ENCODE results near the gene KCNJ16. TPM values are rescaled to one million over a fixed set of nuclear protein-coding genes. Genes with fewer than 3 reads are reported as not detected.
A peak's percentile ranks its signal among the peaks of the same experiment; 100 is the strongest.

KCNJ16 gene
- total and polyA plus RNA-seq, 9 of the 15 experiments (the other 6 are each of a cell fraction or from before 2014, with no cell fraction given) = 0.01 to 0.75 (median 0.07) TPM; not detected in 4

- ChIA-PET POLR2A (interaction anchor here (1.3 kb wide), 1 partner anchor 10 kb away, joined by 3 read pairs; no protein-coding TSS in a partner anchor), CTCF (ENCODE audit: low intra/inter-chr PET ratio) (no interaction called here)
- Histone ChIP-seq H3K27me3 (ENCODE audit: control insufficient read depth in 2 of 2, insufficient read depth in 2 of 2, low read length in 2 of 2) (no peaks in the 10 kb centered on the region), H3K9ac (ENCODE audit: insufficient read depth in 1 of 2, low read depth in 2 of 2, low read length in 2 of 2) (peak overlapping the region; percentile 78 to 90; a peak in 3 of 4 replicates), H3K79me2 (ENCODE audit: control insufficient read depth, insufficient read depth, low read length) (peaks cover 46% of the 10 kb centered on the region), H3K27ac (ENCODE audit: extremely low read depth, low read depth, low read length) (peak overlapping the region; percentile 93), H3K4me3 (peak overlapping the region; percentile 55), H2AFZ (ENCODE audit: low read depth, low read length) (peak overlapping the region; percentile 56), H3K9me1 (ENCODE audit: control insufficient read depth, insufficient read depth, low read length) (no peaks in the 10 kb centered on the region), H3K4me2 (ENCODE audit: insufficient read depth, low read length) (peak overlapping the region; percentile 81), H4K20me1 (replicated peaks; ENCODE audit: control insufficient read depth, insufficient read depth, low read length) (0 out of 2 replicates have a peak, but pooled peaks cover 4% of the 10 kb centered on the region), H3K9me3 (replicated peaks; ENCODE audit: control insufficient read depth, insufficient read depth, low read depth, low read length) (no peaks in the 10 kb centered on the region), H3K36me3 (ENCODE audit: control insufficient read depth, insufficient read depth, low read length) (peaks cover 26% of the 10 kb centered on the region; the same call in 2 of the 3 replicates), H3K4me1 (replicated peaks in 1 of 2; ENCODE audit: control insufficient read depth in 2 of 2, insufficient read depth in 2 of 2, low read length in 2 of 2) (peaks cover 0 to 2% of the 10 kb centered on the region in 2 experiments; a peak in 2 of 5 replicates)
- intact Hi-C loops (cut with micrococcal nuclease) = no loop called here
- peak; percentile 56 to 94 (median 64) for DNase-seq (ENCODE audit: extremely low read depth in 1 of 4, low spot score in 3 of 4)
- in situ Hi-C loops (cut with MboI) = no loop called here
- peak; percentile 97 for FAIRE-seq
- BruUV-seq (replicated peaks) = no TSS peak
- 4% methylated on average over 23 of the region's 23 CpGs for WGBS (ENCODE audit: insufficient coverage, low coverage, missing lambda C conversion rate)
- peak; percentile 90 for ATAC-seq
- TF ChIP-seq ZNF212 (CRISPR knock-in tag; IDR thresholded peaks at IDR 0.05) (0 out of 2 replicates have a peak, but pooled peaks have one; percentile 39), HCFC1 (IDR thresholded peaks at IDR 0.05; ENCODE audit: low read depth, low read length) (peak; percentile 48), ZNF395 (CRISPR knock-in tag; IDR thresholded peaks at IDR 0.05) (peak; percentile 66; the same call in 1 of the 2 replicates), ZNF512 (tag; IDR thresholded peaks at IDR 0.05) (no peak), PHTF2 (CRISPR knock-in tag; IDR thresholded peaks at IDR 0.05) (no peak), ATF1 (CRISPR knock-in tag; IDR thresholded peaks at IDR 0.05) (peak; percentile 55; the same call in 1 of the 2 replicates), ATF1 (tag; IDR thresholded peaks at IDR 0.05) (peak; percentile 97), HNRNPH1 (optimal IDR thresholded peaks at IDR 0.05; ENCODE audit: low read depth, low read length) (no peak), RBM15 (IDR thresholded peaks at IDR 0.05; ENCODE audit: insufficient read depth, low read length) (no peak), ZNF76 (CRISPR knock-in tag; IDR thresholded peaks at IDR 0.05; ENCODE audit: borderline replicate concordance) (no peak), E2F6 (IDR thresholded peaks at IDR 0.05; ENCODE audit: borderline replicate concordance in 1 of 2, extremely low read depth in 1 of 2, insufficient read depth in 1 of 2, insufficient read length in 1 of 2, low read depth in 1 of 2, low read length in 1 of 2, poor library complexity in 1 of 2, severe bottlenecking in 1 of 2) (peak in 1 of 2 experiments; percentile 51), PATZ1 (CRISPR knock-in tag; IDR thresholded peaks at IDR 0.05; ENCODE audit: borderline replicate concordance) (no peak), TOE1 (IDR thresholded peaks at IDR 0.05; ENCODE audit: borderline replicate concordance) (no peak), TOE1 (CRISPR knock-in tag; IDR thresholded peaks at IDR 0.05; ENCODE audit: borderline replicate concordance, low read depth) (no peak), RNF2 (IDR thresholded peaks at IDR 0.05) (no peak)
Observed at GRCh38 chr17:70128727-70129238, 53.8 kb downstream of the KCNJ16 start.
